K562 (cell line): ENCODE results near the gene CACNA2D2. TPM values are rescaled to one million over a fixed set of nuclear protein-coding genes. Genes with fewer than 3 reads are reported as not detected.

Source experiments
- CBX2 ChIP-seq: fragments of 200-600 bp; sonication (generic); IDR thresholded peaks from one replicate; pipeline ENCODE4 v1.6.1; 2012; ENCODE audit warnings: mild to moderate bottlenecking, low read length, inconsistent platforms; ENCODE audit not compliant: insufficient read depth, poor library complexity, severe bottlenecking
- CHD7 ChIP-seq: fragments of 200-600 bp; sonication (generic); IDR thresholded peaks from one replicate; pipeline ENCODE4 v1.6.1; 2012; ENCODE audit warnings: mild to moderate bottlenecking, low read depth, low read length, inconsistent platforms
- DMBX1 ChIP-seq: fragments of 250-450 bp; sonication (Bioruptor Pico); IDR thresholded peaks from 2 replicates; pipeline ENCODE4 v1.8.0; 2022; ENCODE audit warnings: inconsistent platforms, mild to moderate bottlenecking, moderate library complexity, borderline replicate concordance
- HNRNPH1 ChIP-seq: fragments of 200-400 bp; formaldehyde crosslinking; optimal IDR thresholded peaks from 2 replicates; pipeline ENCODE3; 2017; ENCODE audit warnings: low read depth, mild to moderate bottlenecking, low read length, moderate library complexity
- LCOR ChIP-seq: sonication (generic); formaldehyde crosslinking; IDR thresholded peaks from 2 replicates; pipeline ENCODE4 v1.8.0; 2022; ENCODE audit warnings: mild to moderate bottlenecking, missing genetic modification reagents
- MAFF ChIP-seq: IDR thresholded peaks from 2 replicates; pipeline ENCODE4 v1.6.1; 2012; ENCODE audit warnings: low read length, improper control_type of control experiment
- PHF8 ChIP-seq: fragments of 200-600 bp; sonication (generic); IDR thresholded peaks from 2 replicates; pipeline ENCODE4 v1.6.1; 2012; ENCODE audit warnings: mixed run types, mild to moderate bottlenecking, inconsistent platforms, low read length, moderate library complexity, borderline replicate concordance
- POLR2AphosphoS2 ChIP-seq: IDR thresholded peaks from 2 replicates; pipeline ENCODE4 v1.6.1; 2012; ENCODE audit warnings: low read length, improper control_type of control experiment
- RBM22 ChIP-seq: fragments of 200-400 bp; formaldehyde crosslinking; IDR thresholded peaks from 2 replicates; pipeline ENCODE4 v1.6.1; 2018; ENCODE audit warnings: low read length, low read depth; ENCODE audit not compliant: poor library complexity, severe bottlenecking
- SOX6 ChIP-seq: fragments of 450-650 bp; IDR thresholded peaks from 2 replicates; pipeline ENCODE4 v1.6.1; 2014; ENCODE audit warnings: mild to moderate bottlenecking
- TARDBP ChIP-seq: fragments of 450-650 bp; IDR thresholded peaks from 2 replicates; pipeline ENCODE4 v1.6.1; 2016
- ZNF146 ChIP-seq: IDR thresholded peaks from one replicate; pipeline ENCODE4 v1.6.1; 2018; ENCODE audit warnings: missing compliant biosample characterization; ENCODE audit not compliant: unreplicated experiment
- polyA plus RNA-seq, 8 experiments: library from polyadenylated mRNA; depleted of rRNA in 4 of 8; stranded (reverse) in 5 of 8; unstranded in 3 of 8; fragments of >200 nt; fragmentation: Nextera tagmentation in 2 of 8; fragmentation: Illumina TruSeq in 1 of 8; extraction: Ambion mirVana in 2 of 8; extraction: Trizol in 1 of 8; gene quantifications; 2 replicates each; pipeline versions ENCODE4 v1.2.1 to v1.2.3, GENCODE V29; 2011 to 2014; ENCODE audit warnings: inconsistent platforms in 1 of 8, missing spikeins in 1 of 8
- total RNA-seq, 7 experiments: library from RNA; depleted of rRNA in 6 of 7; stranded (reverse); fragments of >200 nt in 6 of 7; fragmentation: Illumina TruSeq in 2 of 7; extraction: Trizol in 2 of 7; gene quantifications; 2 replicates each; pipeline versions ENCODE4 v1.2.1 to v1.2.3, GENCODE V29; 2011 to 2021; ENCODE audit warnings: low replicate concordance in 1 of 7
- TF ChIP-seq, protein P1 (sequence below), 2 experiments: IDR thresholded peaks; 2 replicates each; pipeline ENCODE4 v1.6.1; 2011; ENCODE audit warnings: borderline replicate concordance in 1 of 2, control low read depth in 1 of 2, low read depth in 1 of 2, low read length in 1 of 2, mild to moderate bottlenecking in 1 of 2, mixed read lengths in 1 of 2, moderate library complexity in 1 of 2; ENCODE audit not compliant: insufficient read depth in 1 of 2, insufficient read length in 1 of 2, poor library complexity in 1 of 2, severe bottlenecking in 1 of 2; ENCODE audit errors: extremely low read depth in 1 of 2

Gene CACNA2D2
- total and polyA plus RNA-seq, 9 of the 15 experiments (the other 6 are each of a cell fraction or from before 2014, with no cell fraction given) = 0.11 to 0.58 (median 0.36) TPM; not detected in 2

DNA sequence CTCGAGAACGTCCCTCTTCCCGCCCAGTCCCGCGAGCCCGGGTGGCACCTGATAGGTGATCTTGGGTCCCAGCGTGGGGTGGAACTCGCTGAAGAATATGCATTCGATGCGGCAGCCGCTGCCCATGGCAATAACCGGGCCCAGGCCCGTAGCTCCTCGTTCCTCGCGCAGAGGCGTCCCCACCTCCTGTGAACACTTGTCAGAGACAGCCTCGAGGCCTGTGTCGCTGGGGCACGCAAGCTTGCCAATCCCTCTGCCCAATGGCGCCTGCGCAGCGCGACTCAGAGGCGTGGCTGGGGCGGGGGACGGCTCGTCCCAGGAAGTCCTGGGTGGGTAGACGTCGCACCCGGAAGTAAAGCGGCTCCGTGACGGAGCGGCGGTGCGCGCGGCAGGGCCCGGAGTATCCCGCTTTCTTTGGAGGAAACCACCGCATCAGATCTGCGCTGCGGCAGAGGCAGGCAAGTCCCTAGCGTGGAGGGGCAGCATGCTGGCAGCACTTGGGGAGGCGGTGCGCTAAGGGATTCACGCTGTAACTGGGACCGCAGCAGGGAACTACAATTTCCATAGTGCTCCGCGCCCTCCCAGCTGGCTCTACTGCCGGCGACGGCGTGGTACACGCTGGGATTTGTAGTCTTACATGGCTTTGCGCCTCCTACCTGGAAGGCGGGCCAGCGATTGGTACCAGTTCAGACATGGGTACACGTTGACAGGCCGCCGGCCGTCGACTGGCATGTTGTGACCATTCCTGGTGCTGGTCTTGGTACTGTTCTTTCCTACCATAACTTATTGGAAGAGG is 152.7 kb downstream of the CACNA2D2 start, which contains the start of the genes CYB561D2 and NPRL2 (continued):
- no peak for TF ChIP-seq MAFF
- no peak for TF ChIP-seq CBX2
- TF ChIP-seq SOX6 = no peak
- TF ChIP-seq HNRNPH1 = no peak
- no peak for TF ChIP-seq CHD7
- TF ChIP-seq ZNF146 (CRISPR knock-in tag) = no peak
- TF ChIP-seq PHF8 = peak; percentile 86
- TF ChIP-seq POLR2AphosphoS2 = no peak
- TF ChIP-seq, protein P1, sequence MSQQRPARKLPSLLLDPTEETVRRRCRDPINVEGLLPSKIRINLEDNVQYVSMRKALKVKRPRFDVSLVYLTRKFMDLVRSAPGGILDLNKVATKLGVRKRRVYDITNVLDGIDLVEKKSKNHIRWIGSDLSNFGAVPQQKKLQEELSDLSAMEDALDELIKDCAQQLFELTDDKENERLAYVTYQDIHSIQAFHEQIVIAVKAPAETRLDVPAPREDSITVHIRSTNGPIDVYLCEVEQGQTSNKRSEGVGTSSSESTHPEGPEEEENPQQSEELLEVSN (IDR thresholded peaks at IDR 0.05; ENCODE audit: borderline replicate concordance in 1 of 2, extremely low read depth in 1 of 2, insufficient read depth in 1 of 2, insufficient read length in 1 of 2, low read depth in 1 of 2, low read length in 1 of 2, poor library complexity in 1 of 2, severe bottlenecking in 1 of 2) = peak; percentile 75 to 77
- no peak for TF ChIP-seq RBM22
- peak; percentile 52; the same call in 1 of the 2 replicates for TF ChIP-seq DMBX1 (CRISPR knock-in tag)
- no peak for TF ChIP-seq LCOR (CRISPR knock-in tag)
- no peak for TF ChIP-seq TARDBP
